DOHH2 (cell line): Measurements from ENCODE around the gene ETV6.

Source experiments
- EZH2phosphoT487 ChIP-seq: fragments of 200-600 bp; sonication (generic); IDR thresholded peaks from 2 replicates; pipeline ENCODE4 v1.6.1; 2017; ENCODE audit warnings: borderline replicate concordance, mild to moderate bottlenecking, antibody characterized with exemption, low read length, moderate library complexity, mixed read lengths
- TF ChIP-seq, protein P1 (sequence below): fragments of 200-600 bp; sonication (generic); IDR thresholded peaks from one replicate; pipeline ENCODE4 v1.5.1; 2014; ENCODE audit warnings: antibody characterized with exemption, mild to moderate bottlenecking, low read depth, low read length; ENCODE audit not compliant: poor library complexity, severe bottlenecking

DNA sequence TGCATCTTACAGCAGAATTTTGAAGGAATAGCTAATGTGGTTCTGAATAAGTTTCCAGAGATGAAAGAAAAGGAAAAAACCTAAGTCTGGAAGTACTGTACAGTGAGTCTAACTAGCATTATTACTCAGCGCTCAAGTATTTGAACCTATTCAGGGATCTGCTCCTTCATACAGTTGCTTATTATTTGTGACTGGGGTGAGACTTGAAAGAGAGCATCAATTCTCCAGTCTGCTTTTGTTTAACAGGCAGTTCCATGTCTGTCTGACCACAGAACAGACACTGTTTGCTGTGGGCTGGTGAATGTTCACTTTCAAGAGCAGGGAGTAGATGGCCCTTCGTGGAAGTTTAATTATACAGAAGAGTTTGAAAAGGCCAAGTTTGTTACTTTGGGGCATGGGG is 9.3 kb downstream of the ETV6 start:
- TF ChIP-seq, protein P1, sequence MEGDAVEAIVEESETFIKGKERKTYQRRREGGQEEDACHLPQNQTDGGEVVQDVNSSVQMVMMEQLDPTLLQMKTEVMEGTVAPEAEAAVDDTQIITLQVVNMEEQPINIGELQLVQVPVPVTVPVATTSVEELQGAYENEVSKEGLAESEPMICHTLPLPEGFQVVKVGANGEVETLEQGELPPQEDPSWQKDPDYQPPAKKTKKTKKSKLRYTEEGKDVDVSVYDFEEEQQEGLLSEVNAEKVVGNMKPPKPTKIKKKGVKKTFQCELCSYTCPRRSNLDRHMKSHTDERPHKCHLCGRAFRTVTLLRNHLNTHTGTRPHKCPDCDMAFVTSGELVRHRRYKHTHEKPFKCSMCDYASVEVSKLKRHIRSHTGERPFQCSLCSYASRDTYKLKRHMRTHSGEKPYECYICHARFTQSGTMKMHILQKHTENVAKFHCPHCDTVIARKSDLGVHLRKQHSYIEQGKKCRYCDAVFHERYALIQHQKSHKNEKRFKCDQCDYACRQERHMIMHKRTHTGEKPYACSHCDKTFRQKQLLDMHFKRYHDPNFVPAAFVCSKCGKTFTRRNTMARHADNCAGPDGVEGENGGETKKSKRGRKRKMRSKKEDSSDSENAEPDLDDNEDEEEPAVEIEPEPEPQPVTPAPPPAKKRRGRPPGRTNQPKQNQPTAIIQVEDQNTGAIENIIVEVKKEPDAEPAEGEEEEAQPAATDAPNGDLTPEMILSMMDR: no peak
- TF ChIP-seq EZH2phosphoT487: no peak
